ENCODE measurements around the gene ZMIZ1.

Gene ZMIZ1

DNA sequence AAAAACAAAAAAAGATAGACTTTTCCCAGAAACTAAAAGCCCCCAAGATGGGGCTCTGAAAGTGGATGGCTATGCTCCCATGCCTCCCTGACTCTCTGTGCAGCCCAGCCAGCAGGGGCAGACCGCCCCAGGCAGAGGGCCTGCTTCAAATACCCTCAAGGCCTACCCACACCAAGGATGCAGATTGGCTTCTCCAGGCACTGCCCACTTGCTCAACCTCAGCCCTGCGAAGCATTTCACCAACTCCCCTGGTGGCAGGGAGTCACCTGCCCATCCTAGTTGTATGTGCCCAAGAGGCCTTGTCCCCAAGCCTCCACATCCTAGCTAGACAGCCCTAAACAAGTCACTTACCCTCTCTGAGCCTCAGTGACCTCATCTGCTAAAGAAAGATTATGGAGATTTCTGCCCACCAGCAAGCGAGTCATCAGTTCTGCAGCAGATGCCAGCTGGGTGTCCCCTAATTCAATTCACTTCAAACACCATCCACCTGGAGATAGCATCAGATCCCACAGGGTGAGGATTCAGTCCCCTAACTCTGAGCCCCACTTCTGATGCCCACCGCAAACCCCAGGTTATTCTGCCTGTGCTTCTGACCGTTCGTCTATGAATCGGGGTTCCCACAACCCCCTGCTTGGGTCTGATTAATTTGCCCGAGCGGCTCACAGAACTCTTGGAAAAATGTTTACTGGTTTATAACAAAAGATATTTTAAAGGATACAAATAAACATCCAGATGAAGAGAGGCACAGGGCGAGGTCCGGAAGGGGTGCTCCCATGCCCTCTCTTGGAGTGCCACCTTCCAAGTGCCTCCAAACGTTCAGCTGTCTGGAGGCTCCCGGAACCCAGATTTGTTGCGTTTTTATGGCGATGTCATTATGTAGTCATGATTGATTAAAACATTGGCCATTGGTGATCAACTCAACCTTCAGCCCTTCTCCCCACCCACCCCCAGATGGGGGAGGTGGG, 18.6 kb upstream of the ZMIZ1 start:
- Histone ChIP-seq H3K27ac (no peak overlapping the region), H3K4me3 (no peak overlapping the region)

DNA sequence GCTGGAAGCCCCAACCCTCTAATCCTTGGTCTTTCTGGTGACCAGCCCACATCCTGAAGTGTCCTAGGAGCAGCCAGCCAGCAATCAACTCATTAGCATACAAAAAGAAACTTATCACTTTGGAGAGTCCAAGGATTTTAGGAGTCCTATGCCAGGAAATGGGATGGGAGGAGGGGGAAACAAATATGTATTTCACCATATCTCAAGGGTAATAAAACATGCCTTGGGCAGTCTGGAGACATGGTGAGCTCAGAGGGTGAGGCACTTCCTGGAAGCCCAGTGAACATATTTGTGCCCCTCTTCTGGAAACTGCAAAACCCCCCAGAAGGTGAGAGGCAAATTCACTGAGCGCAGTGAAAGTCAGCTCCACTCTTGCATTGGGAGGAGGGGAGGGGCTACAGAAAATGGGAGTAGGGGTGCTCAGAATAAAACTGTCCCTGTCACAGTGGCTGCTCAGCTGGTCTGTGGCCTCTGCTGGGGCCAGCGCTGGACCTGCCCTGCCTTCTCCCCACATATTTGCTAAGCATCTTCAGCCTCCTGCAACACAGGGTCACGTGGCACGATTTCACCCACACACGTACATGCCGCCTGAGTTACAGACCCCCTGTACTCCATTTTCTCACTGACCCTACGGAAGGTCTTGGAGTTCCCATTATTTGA, 17.7 kb upstream of the ZMIZ1 start:
- Histone ChIP-seq H3K27ac (no peak overlapping the region), H3K4me3 (no peak overlapping the region)

DNA sequence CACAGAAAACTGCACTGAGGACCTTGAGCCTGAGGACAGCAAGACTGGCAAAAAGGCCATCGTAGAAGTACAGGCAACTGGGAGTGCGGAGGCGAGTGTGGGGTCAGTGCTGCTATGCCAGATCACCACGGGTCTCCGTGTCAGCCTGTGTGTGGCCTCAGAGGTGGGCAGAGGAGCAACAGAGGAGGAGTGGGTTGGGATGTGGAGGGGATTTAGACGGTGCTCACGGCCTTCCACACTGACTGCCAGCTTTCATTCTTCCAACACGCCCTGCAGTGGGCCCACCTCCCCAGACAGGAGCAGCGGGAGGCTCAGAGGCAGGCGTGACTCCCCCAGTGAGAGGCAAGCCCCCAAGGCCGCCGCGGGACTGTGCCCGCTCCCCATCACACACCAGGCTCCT, 17.0 kb upstream of the ZMIZ1 start:
- no peak overlapping the region for H3K27ac ChIP-seq
- no peak overlapping the region for H3K4me3 ChIP-seq

DNA sequence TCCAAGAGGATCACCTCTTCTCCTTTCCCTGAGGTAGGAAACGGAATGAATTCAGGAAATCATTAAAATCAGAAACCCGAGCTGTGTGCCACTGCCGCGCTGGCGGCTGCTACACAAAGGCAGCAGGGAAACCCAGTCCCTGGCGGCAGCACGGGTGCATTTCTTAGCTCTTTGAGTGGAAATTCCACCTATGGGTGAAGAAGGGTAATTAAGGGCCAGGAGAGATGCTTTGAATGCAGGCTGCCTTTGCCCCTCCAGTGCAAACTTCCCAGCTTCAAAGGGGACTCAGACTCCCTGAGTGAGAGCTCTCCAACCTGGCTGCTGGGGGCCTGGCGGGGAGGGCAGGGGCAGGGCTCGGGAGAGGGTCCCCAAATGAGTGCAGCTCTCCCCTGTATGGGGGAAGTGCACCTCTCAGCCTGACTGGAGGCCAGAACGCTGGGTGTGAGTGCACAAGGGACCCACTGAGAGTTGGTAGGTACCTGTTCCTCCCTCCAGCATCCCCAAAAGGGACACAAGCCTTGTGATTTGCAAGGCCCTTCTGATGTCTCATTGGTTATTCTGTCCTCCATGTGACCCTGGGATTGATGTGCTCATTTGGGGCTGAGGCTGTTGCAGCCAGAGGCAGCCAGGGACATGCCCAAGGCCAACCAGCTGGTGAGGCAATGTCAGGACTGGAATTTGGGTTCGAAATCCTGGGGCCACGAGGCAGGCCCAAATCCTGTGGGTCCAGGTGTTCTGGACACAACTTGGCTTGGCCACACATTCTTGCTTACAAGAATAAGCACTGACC, 16.3 kb upstream of the ZMIZ1 start:
- H3K27ac ChIP-seq, result no peak overlapping the region
- no peak overlapping the region for H3K4me3 ChIP-seq

DNA sequence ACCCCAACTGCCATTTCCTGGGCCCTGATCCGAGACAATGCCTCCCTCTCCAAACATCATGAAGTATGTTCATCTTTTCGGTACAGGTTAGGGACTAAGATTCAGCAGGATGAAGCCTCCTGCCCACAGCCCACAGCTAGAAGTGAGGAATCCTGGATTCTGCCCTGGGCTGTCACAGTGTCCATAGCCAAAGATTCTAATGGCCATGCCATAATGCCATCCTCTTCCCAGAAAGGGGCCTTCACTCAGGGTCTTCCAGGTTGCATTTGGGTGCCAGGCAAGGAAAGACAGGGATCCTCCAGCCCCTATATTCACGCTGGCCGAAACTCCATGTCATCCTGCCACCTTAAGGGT, 15.7 kb upstream of the ZMIZ1 start:
- Histone ChIP-seq H3K4me3 (no peak overlapping the region), H3K27ac (no peak overlapping the region)

DNA sequence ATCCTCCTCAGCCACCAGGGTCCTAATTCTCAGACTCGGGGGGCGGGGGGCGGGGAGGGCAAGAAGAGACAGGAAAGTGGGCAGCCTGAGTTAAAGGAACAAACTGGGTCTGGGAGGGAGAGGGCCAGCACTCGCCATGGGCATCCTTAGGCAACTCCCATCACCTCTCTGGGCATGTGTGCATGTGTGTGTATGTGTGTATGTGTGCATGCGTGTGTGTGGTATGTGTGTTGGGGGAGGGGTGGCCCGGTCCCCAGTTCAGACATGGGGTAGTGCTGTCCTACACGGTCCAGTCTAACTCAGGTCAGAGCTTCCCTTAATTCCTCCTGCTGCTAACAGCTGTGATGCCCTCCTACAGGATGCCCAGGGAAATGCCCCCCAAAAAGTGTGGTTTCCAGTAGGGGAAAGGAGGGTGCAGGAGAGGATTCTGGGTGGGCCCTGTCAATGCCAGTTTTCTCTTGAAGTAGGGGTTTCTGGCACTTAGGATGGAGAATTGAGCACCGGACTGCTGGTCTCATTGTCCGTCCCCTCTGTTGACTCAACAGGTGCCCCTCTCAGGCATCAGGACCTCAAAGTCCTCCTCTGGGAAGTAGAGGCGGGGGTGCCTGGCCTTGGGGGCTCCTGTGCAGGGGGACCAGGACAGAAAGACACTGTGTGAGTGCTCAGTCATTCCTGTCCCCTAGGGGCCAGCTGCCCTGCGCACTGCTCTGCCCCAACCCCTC, 15.1 kb upstream of the ZMIZ1 start:
- H3K27ac ChIP-seq, result no peak overlapping the region

DNA sequence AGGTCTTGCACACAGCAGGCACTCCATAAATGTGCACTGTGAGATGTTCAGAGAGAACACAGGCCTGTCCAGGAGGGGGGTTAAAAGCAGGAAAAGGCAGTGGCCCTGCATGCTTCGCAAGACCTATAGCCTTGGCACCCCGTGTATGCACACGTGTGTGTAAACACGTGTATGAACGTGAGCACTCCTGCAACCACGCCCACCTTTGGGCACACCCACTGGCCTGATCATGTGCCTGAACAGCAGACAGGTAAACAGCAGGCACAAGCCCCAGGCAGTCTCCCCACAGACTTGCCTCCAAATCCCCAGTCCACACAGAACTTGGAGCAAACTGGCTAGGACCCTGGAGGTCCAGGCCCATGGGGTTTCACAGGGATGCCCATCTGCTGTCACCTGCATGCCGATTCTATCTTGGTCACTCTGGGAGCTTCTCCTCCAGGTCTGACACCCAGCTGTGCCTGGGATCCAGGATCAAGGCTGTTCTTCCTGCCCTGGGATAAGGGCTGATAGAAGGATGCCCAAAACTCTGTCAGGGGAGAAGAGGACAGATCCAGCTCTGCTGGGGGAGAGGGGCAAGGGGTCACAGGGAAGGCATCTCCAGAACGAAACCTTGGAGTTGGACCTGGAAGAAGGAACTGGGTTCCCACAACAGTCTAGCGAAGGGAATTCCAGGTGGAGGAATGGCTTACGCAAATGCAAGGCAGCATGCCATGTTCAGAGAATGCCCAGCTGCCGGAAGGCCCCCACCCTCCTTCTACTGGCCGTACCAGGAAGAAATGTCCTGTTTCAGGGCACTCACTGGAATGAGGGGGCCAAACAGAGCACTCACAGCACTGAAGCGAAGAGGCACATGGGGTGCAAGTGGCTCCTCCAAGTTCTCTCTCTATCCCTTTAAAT, 14.3 kb upstream of the ZMIZ1 start:
- Histone ChIP-seq H3K4me3 (no peak overlapping the region), H3K27ac (no peak overlapping the region)

More for the DNA sequence above, 15.1 kb upstream of the ZMIZ1 start:
- H3K4me3 ChIP-seq, result no peak overlapping the region

DNA sequence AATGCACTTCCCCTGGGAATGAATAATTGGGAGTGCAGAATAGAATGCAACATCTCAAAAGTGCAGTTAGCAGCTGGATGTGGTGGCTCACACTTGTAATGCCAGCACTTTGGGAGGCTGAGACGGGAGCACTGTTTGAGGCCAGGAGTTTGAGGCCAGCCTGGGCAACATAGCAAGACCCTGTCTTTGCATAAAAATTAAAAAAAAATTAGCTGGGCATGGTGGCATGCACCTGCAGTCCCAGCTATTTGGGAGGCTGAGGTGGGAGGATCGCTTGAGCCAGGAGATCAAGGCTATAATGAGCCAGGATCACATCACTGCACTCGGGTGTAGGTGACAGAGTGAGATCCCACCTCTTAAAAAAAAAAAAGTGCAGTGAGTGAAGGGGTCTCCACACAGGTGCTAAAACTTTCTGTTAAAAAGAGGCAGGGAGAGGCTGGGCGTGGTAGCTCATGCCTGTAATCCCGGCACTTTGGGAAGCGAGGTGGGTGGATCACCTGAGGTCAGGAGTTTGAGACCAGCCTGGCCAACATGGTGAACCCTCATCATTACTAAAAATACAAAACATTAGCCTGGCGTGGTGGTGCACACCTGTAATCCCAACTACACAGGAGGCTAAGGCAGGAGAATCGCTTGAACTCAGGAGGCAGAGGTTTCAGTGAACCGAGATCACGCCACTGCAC, 13.5 kb upstream of the ZMIZ1 start:
- no peak overlapping the region for H3K27ac ChIP-seq
- no peak overlapping the region for H3K4me3 ChIP-seq

DNA sequence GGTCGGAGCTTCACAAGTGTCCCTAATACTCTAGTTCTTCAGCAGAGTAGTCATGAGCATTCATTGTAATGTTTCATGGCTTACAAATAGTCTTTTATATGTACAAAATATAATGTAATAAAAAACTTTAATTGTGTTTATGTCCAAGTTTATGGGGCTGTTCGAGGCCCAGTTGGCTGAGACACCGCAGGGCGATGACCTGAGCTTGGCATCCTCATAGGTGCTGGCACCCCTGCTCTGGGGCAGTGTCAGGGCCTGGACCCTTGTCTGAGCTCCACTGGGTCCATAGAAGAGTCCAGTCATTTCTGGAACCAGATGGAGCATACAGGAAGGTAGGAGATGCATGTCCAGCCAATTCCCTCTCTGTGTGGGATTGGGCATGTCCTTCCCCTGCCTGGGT, 12.9 kb upstream of the ZMIZ1 start:
- Histone ChIP-seq H3K27ac (no peak overlapping the region), H3K4me3 (no peak overlapping the region)

DNA sequence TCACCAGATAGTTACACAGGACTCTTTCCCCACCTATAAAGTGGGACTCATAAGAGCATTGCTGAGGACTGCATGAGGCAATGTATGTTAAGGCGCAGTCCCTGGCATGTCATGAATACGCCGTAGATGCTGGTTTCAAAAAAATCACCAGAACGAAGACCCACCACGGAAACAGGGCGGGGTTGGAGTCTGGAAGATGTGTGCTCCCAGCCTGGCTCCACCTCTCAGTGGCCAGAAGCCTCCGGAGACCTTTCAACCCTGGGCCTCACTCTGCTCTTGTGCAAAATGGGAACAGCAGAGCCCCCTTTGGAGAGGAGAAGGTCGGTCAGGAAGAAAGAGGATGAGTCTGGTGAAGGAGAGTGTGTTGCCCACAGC, 12.4 kb upstream of the ZMIZ1 start:
- no peak overlapping the region for H3K27ac ChIP-seq

DNA sequence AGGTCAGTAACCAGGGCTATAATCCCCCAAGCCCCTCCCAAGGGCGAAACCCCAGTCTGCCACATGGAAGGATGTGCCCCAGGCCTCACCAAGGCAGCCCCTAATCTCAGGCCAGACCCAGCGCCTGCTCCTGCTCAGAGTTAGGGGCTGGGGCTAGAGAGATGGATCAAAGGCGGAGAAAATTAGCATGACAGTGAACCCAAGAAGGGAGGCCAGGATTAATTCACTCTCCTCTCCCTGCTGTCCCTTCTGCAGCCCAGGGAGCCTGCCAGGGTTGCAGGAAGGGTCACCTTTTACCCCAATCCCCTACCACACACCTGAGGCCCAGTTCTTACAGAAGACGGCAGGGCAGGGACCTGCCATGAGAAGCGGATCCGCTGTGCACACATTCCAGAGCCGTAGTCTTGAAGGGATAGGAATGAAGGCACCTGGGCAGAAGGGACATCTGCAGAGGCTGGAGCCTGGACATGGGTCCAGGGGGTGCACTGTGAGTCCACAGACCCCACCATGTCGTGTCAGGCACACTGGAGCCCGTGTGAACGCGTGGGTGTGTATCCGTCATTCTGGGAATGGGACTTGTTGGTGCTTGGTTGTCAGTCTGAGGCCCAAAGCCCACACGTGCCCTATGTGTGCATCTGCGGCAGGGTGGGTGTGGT, 11.9 kb upstream of the ZMIZ1 start:
- no peak overlapping the region for H3K4me3 ChIP-seq
- no peak overlapping the region for H3K27ac ChIP-seq

More for the DNA sequence above, 12.4 kb upstream of the ZMIZ1 start:
- H3K4me3 ChIP-seq, result no peak overlapping the region

DNA sequence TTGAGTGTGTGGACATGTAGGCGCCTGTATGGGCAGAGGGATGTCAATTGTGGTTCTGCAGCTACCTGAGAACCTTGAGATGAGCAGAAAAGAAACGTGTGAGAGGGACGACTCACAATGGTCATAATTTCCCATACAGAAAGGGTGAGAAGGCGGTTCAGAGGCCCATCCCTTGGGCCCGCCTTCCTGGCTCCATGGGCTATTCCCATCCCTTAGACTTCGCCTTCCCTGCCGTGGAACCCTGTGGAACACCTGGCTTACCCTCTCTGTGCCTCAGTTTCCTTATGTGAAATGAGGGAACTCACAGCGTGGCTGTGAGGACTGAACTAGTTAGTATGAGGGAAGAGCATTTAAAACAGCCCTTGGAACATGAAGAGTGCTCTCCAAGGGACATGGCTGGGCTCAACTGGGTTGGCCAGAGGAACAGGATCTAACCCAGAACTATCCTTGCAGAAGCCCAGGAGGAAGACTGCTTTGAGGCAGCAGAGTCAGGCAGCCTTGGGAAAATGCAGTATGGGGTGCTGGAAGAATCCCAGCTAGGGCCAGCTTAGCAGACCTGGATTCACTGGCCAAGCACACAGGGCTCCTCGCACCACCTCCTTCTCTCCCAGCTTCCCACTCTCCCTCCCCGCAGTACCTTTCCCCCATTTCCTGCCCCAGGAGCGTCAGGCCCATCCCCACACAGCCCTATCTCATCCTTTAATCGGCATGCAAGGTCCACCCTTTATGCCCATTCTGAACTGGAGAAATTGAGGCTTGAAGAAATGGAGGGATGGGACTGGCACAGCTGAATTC, 11.1 kb upstream of the ZMIZ1 start:
- Histone ChIP-seq H3K27ac (no peak overlapping the region), H3K4me3 (no peak overlapping the region)

DNA sequence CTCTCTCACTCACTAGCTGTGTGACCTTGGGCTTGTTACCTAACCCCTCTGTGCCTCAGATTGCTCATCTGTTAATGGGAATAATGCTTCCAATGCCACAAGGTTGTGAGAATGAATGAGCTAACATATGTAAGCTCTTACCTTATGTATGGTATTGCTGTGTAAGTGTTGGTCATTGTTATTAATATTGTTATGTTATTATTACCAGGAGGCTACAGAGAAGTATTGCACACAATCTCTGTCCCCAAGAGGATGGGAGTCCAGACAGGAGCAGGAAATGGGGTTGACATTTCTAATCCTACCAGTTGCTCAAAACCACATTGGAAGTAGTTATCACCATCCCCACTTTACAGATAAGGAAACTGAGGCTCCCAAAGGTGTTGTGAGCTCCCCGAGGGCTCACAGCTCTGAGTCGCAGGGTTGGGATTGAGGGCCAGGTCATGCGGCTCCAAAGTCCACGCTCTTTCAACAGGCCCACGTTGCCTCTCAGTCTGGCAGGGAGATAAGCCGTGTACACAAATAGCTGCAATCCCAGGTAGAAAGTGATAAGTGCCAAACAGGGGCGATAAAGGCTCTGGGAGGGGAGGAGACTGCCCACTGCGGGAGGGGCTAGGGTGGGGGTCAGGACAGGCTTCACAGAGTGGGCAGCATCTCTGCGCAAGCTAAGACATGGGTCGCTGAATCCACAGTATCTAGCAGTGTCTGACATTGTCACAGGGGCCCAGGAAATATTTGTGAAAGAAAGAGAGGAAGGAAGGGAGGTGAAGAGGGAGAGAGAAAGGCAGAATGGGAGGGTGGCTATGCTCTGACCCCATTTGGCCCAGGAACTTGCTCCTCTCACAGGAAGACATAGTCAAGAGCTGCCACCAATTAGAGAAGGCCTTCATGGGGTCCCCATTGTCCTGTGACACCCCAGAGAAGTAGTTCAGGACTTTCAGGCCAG, 9.6 kb upstream of the ZMIZ1 start:
- H3K4me3 ChIP-seq, result no peak overlapping the region
- H3K27ac ChIP-seq, result peak overlapping the region in 3 of 21 experiments; percentile 9 to 52 (median 28)

DNA sequence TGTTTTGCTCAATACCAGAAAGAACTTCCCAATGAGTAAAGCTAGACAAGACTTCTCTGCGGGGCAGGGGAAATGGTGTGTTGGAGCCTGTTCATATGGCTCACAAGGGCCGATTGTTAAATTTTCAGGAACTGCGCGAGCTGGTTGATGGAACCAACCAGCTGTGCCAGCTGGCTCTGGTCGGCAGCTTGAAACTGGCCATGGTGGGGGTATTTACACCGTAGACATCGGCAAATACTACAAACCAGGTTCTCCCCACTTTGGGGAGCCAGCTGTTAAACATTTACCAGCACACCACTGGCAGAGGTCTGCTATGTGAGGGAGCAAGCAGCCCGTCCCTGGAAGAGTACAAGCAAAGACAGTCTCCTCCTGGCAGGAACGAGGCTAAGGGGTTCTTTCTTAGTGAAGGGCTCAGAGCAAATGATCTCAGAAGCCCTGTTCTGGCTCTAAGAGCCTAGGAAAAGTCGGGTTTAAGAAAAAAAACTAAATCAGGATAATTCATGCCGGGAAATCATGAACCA, 8.8 kb upstream of the ZMIZ1 start:
- Histone ChIP-seq H3K4me3 (no peak overlapping the region), H3K27ac (peak overlapping the region in 2 of 21 experiments; percentile 9 to 52)

DNA sequence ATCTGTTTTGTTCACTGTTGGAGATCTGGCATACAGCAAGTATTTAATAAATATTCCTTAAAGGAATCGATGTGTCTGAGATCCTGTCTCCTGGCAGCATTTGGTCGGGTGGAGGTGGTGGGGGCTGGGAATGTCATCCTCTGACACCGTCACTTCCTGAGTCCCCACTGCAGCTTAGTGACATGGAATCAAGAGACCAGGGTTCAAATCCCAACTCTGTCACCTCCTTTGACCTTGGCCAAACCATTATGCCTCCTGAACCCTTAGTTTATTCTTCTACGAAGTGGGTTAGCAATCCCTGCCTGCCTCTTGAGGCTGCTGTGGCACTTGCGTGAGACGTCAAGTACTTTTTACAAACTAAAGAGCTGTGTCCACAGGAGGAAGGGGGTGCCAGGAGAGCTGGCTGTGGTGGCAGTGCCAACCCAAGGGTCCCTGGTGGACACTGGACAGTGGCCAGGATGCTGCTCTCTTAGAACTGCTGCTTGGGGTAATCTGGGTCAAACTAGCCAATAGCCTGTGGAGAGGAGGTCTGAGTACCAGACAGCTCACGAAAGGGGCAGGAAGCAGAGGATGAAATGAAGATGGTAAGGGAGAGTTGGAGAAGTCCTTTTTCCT, 8.0 kb upstream of the ZMIZ1 start:
- H3K4me3 ChIP-seq, result no peak overlapping the region
- no peak overlapping the region for H3K27ac ChIP-seq
